Skin of body (tissue), 2 donors: ENCODE results near the gene RNF39. TPM values are rescaled to one million over a fixed set of nuclear protein-coding genes. Genes with fewer than 3 reads are reported as not detected.
"Not testable (repeated sequence)": the region's sequence is repeated elsewhere in the genome, so short reads cannot be mapped to it uniquely, and the experiment has no call there.

ENCODE experiments used
- DNase-seq: peaks from one replicate; lab custom pipeline; 2025; lab: John Stamatoyannopoulos, UW
- total RNA-seq: library from RNA; depleted of rRNA; stranded (reverse); fragments of >200 nt; gene quantifications from one replicate; pipeline ENCODE4 v1.2.3, GENCODE V29; 2014

The RNF39 gene
- total RNA-seq, 1 donor from 2014 or later: 4.0 TPM

- DNase-seq: no peak
Observed at GRCh38 chr6:30062471-30063178, 12.9 kb downstream of the RNF39 start.

GRCh38 chr6:30061858-30062458, 13.6 kb downstream of the RNF39 start:
- DNase-seq: no peak

- peak; percentile 95 for DNase-seq
Observed at GRCh38 chr6:30061092-30061857, 14.3 kb downstream of the RNF39 start, which contains the start of gene POLR1H. Gene POLR1H (plus strand): TSS chr6:30061265. CDS start chr6:30061525, 260 bp downstream.

- peak; percentile 43 for DNase-seq
Observed at GRCh38 chr6:30060606-30061091, 14.9 kb downstream of the RNF39 start.

- DNase-seq: no peak
Observed at GRCh38 chr6:30055513-30055912, 20.1 kb downstream of the RNF39 start.

GRCh38 chr6:30053682-30054081, 21.9 kb downstream of the RNF39 start:
- DNase-seq: no peak

GRCh38 chr6:30047220-30047619, 28.3 kb downstream of the RNF39 start:
- DNase-seq: no peak

- DNase-seq: no peak
Observed at GRCh38 chr6:30044630-30045029, 30.9 kb downstream of the RNF39 start.

- no peak for DNase-seq
Observed at GRCh38 chr6:30043744-30044143, 31.8 kb downstream of the RNF39 start.

GRCh38 chr6:30042914-30043313, 32.7 kb downstream of the RNF39 start:
- no peak for DNase-seq

GRCh38 chr6:30042476-30042875, 33.1 kb downstream of the RNF39 start:
- DNase-seq: no peak

GRCh38 chr6:30041821-30042220, 33.7 kb downstream of the RNF39 start:
- DNase-seq: no peak

- no peak for DNase-seq
Observed at GRCh38 chr6:30041221-30041620, 34.3 kb downstream of the RNF39 start.

GRCh38 chr6:30037182-30037788, 38.3 kb downstream of the RNF39 start:
- DNase-seq: no peak

- no peak for DNase-seq
Observed at GRCh38 chr6:30035784-30036183, 39.8 kb downstream of the RNF39 start.

GRCh38 chr6:30033440-30033839, 42.1 kb downstream of the RNF39 start:
- not testable (repeated sequence) for DNase-seq

- DNase-seq: no peak
Observed at GRCh38 chr6:30031381-30031780, 44.2 kb downstream of the RNF39 start.

GRCh38 chr6:30029588-30029987, 46.0 kb downstream of the RNF39 start:
- no peak for DNase-seq

- DNase-seq: no peak
Observed at GRCh38 chr6:30025186-30025585, 50.4 kb downstream of the RNF39 start.

GRCh38 chr6:30022712-30023111, 52.9 kb downstream of the RNF39 start:
- not testable (repeated sequence) for DNase-seq

GRCh38 chr6:30022189-30022588, 53.4 kb downstream of the RNF39 start:
- no peak for DNase-seq

GRCh38 chr6:30020626-30021025, 54.9 kb downstream of the RNF39 start:
- no peak for DNase-seq
